ENCODE measurements around the gene TMPRSS4. TPM values are rescaled to one million over a fixed set of nuclear protein-coding genes. Genes with fewer than 3 reads are reported as not detected.

Gene TMPRSS4
- total RNA-seq, 1 donor from 2014 or later: not detected

- ATAC-seq (ENCODE audit: poor library complexity) (no peak), DNase-seq (no peak)
- intact Hi-C loops (cut with DNase I): no loop called here
Measured at GRCh38 chr11:118071416-118072030, 5.4 kb upstream of the TMPRSS4 start.

GRCh38 chr11:118073554-118073953 lies 3.3 kb upstream of the TMPRSS4 start:
- no peak for DNase-seq
- intact Hi-C loops (cut with DNase I): no loop called here
- no peak for ATAC-seq (ENCODE audit: poor library complexity)

GRCh38 chr11:118074091-118074685 lies 2.7 kb upstream of the TMPRSS4 start:
- DNase-seq: no peak
- intact Hi-C loops (cut with DNase I): no loop called here
- ATAC-seq (ENCODE audit: poor library complexity): no peak

GRCh38 chr11:118074785-118075184 lies 2.1 kb upstream of the TMPRSS4 start:
- intact Hi-C loops (cut with DNase I): no loop called here
- ATAC-seq (ENCODE audit: poor library complexity): no peak
- DNase-seq: no peak

GRCh38 chr11:118078911-118079411 lies 2.1 kb downstream of the TMPRSS4 start:
- ATAC-seq (ENCODE audit: poor library complexity): no peak
- DNase-seq: no peak
- intact Hi-C loops (cut with DNase I): no loop called here

GRCh38 chr11:118079491-118079890 lies 2.6 kb downstream of the TMPRSS4 start:
- DNase-seq (no peak), ATAC-seq (ENCODE audit: poor library complexity) (no peak)
- intact Hi-C loops (cut with DNase I): no loop called here

GRCh38 chr11:118080296-118080695 lies 3.4 kb downstream of the TMPRSS4 start:
- DNase-seq (no peak), ATAC-seq (ENCODE audit: poor library complexity) (no peak)
- intact Hi-C loops (cut with DNase I): no loop called here

- ATAC-seq (ENCODE audit: poor library complexity) (no peak), DNase-seq (no peak)
- intact Hi-C loops (cut with DNase I): no loop called here
Measured at GRCh38 chr11:118081241-118081958, 4.5 kb downstream of the TMPRSS4 start.

- DNase-seq (no peak), ATAC-seq (ENCODE audit: poor library complexity) (peak; percentile 18)
- intact Hi-C loops (cut with DNase I): no loop called here
Measured at GRCh38 chr11:118082880-118083552, 6.1 kb downstream of the TMPRSS4 start.

GRCh38 chr11:118084247-118084646 lies 7.4 kb downstream of the TMPRSS4 start:
- intact Hi-C loops (cut with DNase I): no loop called here
- DNase-seq (no peak), ATAC-seq (ENCODE audit: poor library complexity) (peak; percentile 85)

- no peak for ATAC-seq (ENCODE audit: poor library complexity)
- intact Hi-C loops (cut with DNase I): no loop called here
- DNase-seq: no peak
Measured at GRCh38 chr11:118084656-118085055, 7.8 kb downstream of the TMPRSS4 start.

- ATAC-seq (ENCODE audit: poor library complexity): no peak
- no peak for DNase-seq
- intact Hi-C loops (cut with DNase I): no loop called here
Measured at GRCh38 chr11:118086913-118087768, 10.3 kb downstream of the TMPRSS4 start, which contains the start of gene SMIM35. SMIM35 (minus strand) TSS chr11:118086963; CDS start chr11:118086757, 206 bp downstream.

GRCh38 chr11:118087931-118088330 lies 11.1 kb downstream of the TMPRSS4 start:
- DNase-seq (no peak), ATAC-seq (ENCODE audit: poor library complexity) (no peak)
- intact Hi-C loops (cut with DNase I): no loop called here

GRCh38 chr11:118088531-118088930 lies 11.7 kb downstream of the TMPRSS4 start:
- DNase-seq (peak; percentile 56), ATAC-seq (ENCODE audit: poor library complexity) (peak; percentile 28)
- intact Hi-C loops (cut with DNase I): no loop called here

GRCh38 chr11:118090545-118091162 lies 13.8 kb downstream of the TMPRSS4 start:
- ATAC-seq (ENCODE audit: poor library complexity) (no peak), DNase-seq (no peak)
- intact Hi-C loops (cut with DNase I): no loop called here

GRCh38 chr11:118091690-118092089 lies 14.8 kb downstream of the TMPRSS4 start:
- DNase-seq (no peak), ATAC-seq (ENCODE audit: poor library complexity) (no peak)
- intact Hi-C loops (cut with DNase I): no loop called here

- intact Hi-C loops (cut with DNase I): no loop called here
- DNase-seq (no peak), ATAC-seq (ENCODE audit: poor library complexity) (no peak)
Measured at GRCh38 chr11:118092907-118093571, 16.2 kb downstream of the TMPRSS4 start.

- intact Hi-C loops (cut with DNase I): no loop called here
- ATAC-seq (ENCODE audit: poor library complexity): no peak
Measured at GRCh38 chr11:118095493-118095892, 18.6 kb downstream of the TMPRSS4 start.

More at GRCh38 chr11:118095493-118095892, 18.6 kb downstream of the TMPRSS4 start:
- no peak for DNase-seq

Measured in Right ventricle myocardium superior (tissue), 1 donor.